Lower leg skin (tissue), 4 donors: Measurements from ENCODE around the gene TAS2R1. TPM values are rescaled to one million over a fixed set of nuclear protein-coding genes. Genes with fewer than 3 reads are reported as not detected.

Source experiments
- DNase-seq, 2 donors: peaks; one replicate each; pipeline ENCODE4 v3.0.0-alpha.2; 2019; ENCODE audit warnings: low spot score in 2 of 2
- H3K4me3 ChIP-seq: fragments of 200-600 bp; sonication (generic); 2 replicates; pipeline ENCODE4 v1.5.1; 2017; ENCODE audit warnings: mild to moderate bottlenecking, low read depth; ENCODE audit not compliant: poor library complexity, severe bottlenecking
- POLR2A ChIP-seq, 2 donors: fragments of 450-650 bp; IDR thresholded peaks; one replicate each; pipeline ENCODE4 v1.6.1; 2016 to 2017; ENCODE audit warnings: antibody characterized with exemption in 2 of 2, mild to moderate bottlenecking in 1 of 2, moderate library complexity in 1 of 2
- WGBS, 2 donors: methylation state at CpG; one replicate each; pipeline ENCODE4 v1.1.5; 2018; 5-methylcytosine and 5-hydroxymethylcytosine counted together
- intact Hi-C: fragments of 100-400 bp; cut with DNase I; formaldehyde crosslinking; loops from one replicate; pipeline ENCODE4 v1.15.0; 2023; ENCODE audit warnings: low total_unique reads
- total RNA-seq, 4 donors: library from RNA; depleted of rRNA; stranded (reverse); fragments of >200 nt; gene quantifications; one replicate each; pipeline ENCODE4 v1.1.0, GENCODE V29; 2016
- TF ChIP-seq, protein P1 (sequence below), 3 donors: fragments of 450-650 bp; IDR thresholded peaks; one replicate each; pipeline ENCODE4 v1.5.1; 2016; ENCODE audit warnings: antibody characterized with exemption in 3 of 3, mild to moderate bottlenecking in 3 of 3, moderate library complexity in 2 of 3

Gene TAS2R1
- total RNA-seq, 4 donors from 2014 or later: not detected

- H3K4me3 ChIP-seq: no peak overlapping the region
- TF ChIP-seq POLR2A (IDR thresholded peaks at IDR 0.05): no peak
- TF ChIP-seq, protein P1, sequence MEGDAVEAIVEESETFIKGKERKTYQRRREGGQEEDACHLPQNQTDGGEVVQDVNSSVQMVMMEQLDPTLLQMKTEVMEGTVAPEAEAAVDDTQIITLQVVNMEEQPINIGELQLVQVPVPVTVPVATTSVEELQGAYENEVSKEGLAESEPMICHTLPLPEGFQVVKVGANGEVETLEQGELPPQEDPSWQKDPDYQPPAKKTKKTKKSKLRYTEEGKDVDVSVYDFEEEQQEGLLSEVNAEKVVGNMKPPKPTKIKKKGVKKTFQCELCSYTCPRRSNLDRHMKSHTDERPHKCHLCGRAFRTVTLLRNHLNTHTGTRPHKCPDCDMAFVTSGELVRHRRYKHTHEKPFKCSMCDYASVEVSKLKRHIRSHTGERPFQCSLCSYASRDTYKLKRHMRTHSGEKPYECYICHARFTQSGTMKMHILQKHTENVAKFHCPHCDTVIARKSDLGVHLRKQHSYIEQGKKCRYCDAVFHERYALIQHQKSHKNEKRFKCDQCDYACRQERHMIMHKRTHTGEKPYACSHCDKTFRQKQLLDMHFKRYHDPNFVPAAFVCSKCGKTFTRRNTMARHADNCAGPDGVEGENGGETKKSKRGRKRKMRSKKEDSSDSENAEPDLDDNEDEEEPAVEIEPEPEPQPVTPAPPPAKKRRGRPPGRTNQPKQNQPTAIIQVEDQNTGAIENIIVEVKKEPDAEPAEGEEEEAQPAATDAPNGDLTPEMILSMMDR (IDR thresholded peaks at IDR 0.05): no peak
- intact Hi-C loops: no loop called here
- 86 to 94% methylated on average over 3 of the region's 3 CpGs for WGBS, 2 donors
- no peak for DNase-seq
Measured at GRCh38 chr5:9613360-9613759, 16.8 kb downstream of the TAS2R1 start.

- intact Hi-C loops: no loop called here
- TF ChIP-seq, protein P1 (IDR thresholded peaks at IDR 0.05): no peak
- no peak for DNase-seq
- no peak overlapping the region for H3K4me3 ChIP-seq
- 55 to 65% methylated on average over 2 of the region's 2 CpGs for WGBS, 2 donors
Measured at GRCh38 chr5:9610969-9611368, 19.2 kb downstream of the TAS2R1 start.

DNA sequence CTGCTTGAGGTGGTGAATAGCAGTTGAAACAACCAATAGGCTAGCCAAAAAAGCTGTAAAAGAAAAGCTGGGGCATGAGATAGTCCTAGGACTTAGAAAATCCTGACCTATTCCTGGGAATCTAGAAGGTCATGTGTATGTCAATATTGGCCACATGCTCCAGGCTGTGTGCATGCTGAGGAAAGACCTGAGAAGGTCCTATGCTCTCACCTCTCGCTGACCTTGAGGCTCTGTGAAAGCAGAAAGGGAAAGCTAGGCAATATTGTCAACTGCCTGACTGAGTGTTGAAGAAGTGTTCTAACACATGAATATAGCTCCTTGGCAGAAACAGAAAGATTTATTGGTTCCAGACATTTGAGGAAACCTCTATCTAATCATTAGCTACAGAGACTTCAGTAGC lies 19.8 kb downstream of the TAS2R1 start:
- 79 to 88% methylated on average over 1 of the region's 1 CpG for WGBS, 2 donors
- TF ChIP-seq, protein P1 (IDR thresholded peaks at IDR 0.05): no peak
- TF ChIP-seq POLR2A (IDR thresholded peaks at IDR 0.05): no peak
- intact Hi-C loops: no loop called here
- H3K4me3 ChIP-seq: no peak overlapping the region
- no peak for DNase-seq

DNA sequence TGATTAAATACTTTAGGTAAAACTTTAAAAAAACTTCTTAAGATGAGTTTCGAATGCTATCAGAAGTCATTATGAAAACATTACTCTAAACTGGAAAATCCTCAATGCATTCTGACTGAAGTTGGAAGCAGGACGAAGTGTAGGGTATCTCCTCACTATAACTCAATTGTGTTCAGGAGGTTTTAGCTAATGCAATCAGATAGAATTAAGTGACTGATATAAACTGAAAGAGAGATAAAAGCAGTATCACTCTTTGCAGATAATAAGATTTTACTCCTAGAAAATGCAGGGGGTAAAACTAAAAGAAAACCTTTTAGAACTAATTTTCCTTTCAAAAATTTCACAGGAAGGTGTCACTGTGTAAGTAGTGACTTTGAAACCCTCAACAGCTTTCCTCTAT lies 22.1 kb downstream of the TAS2R1 start:
- 87 to 93% methylated on average over 2 of the region's 2 CpGs for WGBS, 2 donors
- TF ChIP-seq POLR2A (IDR thresholded peaks at IDR 0.05): no peak
- TF ChIP-seq, protein P1 (IDR thresholded peaks at IDR 0.05): no peak
- intact Hi-C loops: no loop called here
- DNase-seq: no peak
- H3K4me3 ChIP-seq: no peak overlapping the region

- TF ChIP-seq POLR2A (IDR thresholded peaks at IDR 0.05): no peak
- TF ChIP-seq, protein P1 (IDR thresholded peaks at IDR 0.05): no peak
- intact Hi-C loops: no loop called here
- DNase-seq: no peak
- 85% methylated on average over 6 of the region's 6 CpGs for WGBS, 2 donors
- no peak overlapping the region for H3K4me3 ChIP-seq
Measured at GRCh38 chr5:9605041-9605838, 24.9 kb downstream of the TAS2R1 start.

- intact Hi-C loops: no loop called here
- 66 to 69% methylated on average over 5 of the region's 5 CpGs for WGBS, 2 donors
- no peak overlapping the region for H3K4me3 ChIP-seq
- no peak for DNase-seq
- no peak for TF ChIP-seq POLR2A (IDR thresholded peaks at IDR 0.05)
- TF ChIP-seq, protein P1 (IDR thresholded peaks at IDR 0.05): no peak
Measured at GRCh38 chr5:9604416-9604815, 25.7 kb downstream of the TAS2R1 start.
